ENCODE measurements around the gene EEF1A2.

The EEF1A2 gene

DNA sequence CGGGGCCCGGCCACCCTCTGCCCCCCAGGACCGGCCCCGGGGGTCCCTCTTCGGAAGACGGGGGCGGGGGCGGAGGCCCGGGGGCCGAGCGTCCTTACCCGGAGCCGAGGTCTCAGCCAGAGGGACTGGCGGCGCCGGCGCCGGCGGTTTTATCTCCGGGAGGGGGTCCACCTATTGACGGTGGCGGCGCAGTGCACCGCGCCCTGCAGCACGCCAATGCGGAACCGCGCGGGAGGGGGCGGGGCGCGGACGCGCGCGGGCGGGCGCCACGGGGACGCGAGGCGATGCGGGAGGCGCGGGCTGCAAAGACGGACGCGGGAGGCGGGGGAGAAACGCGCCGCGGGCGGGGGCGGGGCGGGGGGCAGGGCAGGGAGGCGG is at the start of gene EEF1A2:
Gene EEF1A2, minus strand, starts transcription at position 124 of the 378 bp plus-strand sequence. CDS start 1,320 bp downstream, outside the sequence.
- TF ChIP-seq ARNTL (CRISPR knock-in tag; IDR thresholded peaks at IDR 0.05; ENCODE audit: borderline replicate concordance, low read depth) (no peak), ZC3H10 (CRISPR knock-in tag; IDR thresholded peaks at IDR 0.05) (no peak), PPARA (CRISPR knock-in tag; IDR thresholded peaks at IDR 0.05; ENCODE audit: borderline replicate concordance) (no peak), CSDC2 (CRISPR knock-in tag; IDR thresholded peaks at IDR 0.05) (no peak), ZNF565 (CRISPR knock-in tag; conservative IDR thresholded peaks at IDR 0.05; ENCODE audit: low read depth) (no peak), GLIS3 (CRISPR knock-in tag; IDR thresholded peaks at IDR 0.05) (no peak), ZFP3 (CRISPR knock-in tag; IDR thresholded peaks at IDR 0.05) (no peak), TOX (CRISPR knock-in tag; IDR thresholded peaks at IDR 0.05; ENCODE audit: borderline replicate concordance) (no peak), ZFP30 (CRISPR knock-in tag; IDR thresholded peaks at IDR 0.05) (no peak), ZNF70 (CRISPR knock-in tag; IDR thresholded peaks at IDR 0.05) (no peak), ISL1 (CRISPR knock-in tag; IDR thresholded peaks at IDR 0.05) (no peak), BACH2 (CRISPR knock-in tag; IDR thresholded peaks at IDR 0.05; ENCODE audit: borderline replicate concordance) (no peak), RARB (CRISPR knock-in tag; IDR thresholded peaks at IDR 0.05) (no peak), ZNF8 (CRISPR knock-in tag; IDR thresholded peaks at IDR 0.05) (no peak)
- TF ChIP-seq, protein P1, sequence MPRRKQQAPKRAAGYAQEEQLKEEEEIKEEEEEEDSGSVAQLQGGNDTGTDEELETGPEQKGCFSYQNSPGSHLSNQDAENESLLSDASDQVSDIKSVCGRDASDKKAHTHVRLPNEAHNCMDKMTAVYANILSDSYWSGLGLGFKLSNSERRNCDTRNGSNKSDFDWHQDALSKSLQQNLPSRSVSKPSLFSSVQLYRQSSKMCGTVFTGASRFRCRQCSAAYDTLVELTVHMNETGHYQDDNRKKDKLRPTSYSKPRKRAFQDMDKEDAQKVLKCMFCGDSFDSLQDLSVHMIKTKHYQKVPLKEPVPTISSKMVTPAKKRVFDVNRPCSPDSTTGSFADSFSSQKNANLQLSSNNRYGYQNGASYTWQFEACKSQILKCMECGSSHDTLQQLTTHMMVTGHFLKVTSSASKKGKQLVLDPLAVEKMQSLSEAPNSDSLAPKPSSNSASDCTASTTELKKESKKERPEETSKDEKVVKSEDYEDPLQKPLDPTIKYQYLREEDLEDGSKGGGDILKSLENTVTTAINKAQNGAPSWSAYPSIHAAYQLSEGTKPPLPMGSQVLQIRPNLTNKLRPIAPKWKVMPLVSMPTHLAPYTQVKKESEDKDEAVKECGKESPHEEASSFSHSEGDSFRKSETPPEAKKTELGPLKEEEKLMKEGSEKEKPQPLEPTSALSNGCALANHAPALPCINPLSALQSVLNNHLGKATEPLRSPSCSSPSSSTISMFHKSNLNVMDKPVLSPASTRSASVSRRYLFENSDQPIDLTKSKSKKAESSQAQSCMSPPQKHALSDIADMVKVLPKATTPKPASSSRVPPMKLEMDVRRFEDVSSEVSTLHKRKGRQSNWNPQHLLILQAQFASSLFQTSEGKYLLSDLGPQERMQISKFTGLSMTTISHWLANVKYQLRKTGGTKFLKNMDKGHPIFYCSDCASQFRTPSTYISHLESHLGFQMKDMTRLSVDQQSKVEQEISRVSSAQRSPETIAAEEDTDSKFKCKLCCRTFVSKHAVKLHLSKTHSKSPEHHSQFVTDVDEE (CRISPR knock-in tag; IDR thresholded peaks at IDR 0.05): no peak
- TF ChIP-seq, protein P2, sequence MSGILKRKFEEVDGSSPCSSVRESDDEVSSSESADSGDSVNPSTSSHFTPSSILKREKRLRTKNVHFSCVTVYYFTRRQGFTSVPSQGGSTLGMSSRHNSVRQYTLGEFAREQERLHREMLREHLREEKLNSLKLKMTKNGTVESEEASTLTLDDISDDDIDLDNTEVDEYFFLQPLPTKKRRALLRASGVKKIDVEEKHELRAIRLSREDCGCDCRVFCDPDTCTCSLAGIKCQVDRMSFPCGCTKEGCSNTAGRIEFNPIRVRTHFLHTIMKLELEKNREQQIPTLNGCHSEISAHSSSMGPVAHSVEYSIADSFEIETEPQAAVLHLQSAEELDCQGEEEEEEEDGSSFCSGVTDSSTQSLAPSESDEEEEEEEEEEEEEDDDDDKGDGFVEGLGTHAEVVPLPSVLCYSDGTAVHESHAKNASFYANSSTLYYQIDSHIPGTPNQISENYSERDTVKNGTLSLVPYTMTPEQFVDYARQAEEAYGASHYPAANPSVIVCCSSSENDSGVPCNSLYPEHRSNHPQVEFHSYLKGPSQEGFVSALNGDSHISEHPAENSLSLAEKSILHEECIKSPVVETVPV (CRISPR knock-in tag; IDR thresholded peaks at IDR 0.05): no peak
- TF ChIP-seq, protein P3, sequence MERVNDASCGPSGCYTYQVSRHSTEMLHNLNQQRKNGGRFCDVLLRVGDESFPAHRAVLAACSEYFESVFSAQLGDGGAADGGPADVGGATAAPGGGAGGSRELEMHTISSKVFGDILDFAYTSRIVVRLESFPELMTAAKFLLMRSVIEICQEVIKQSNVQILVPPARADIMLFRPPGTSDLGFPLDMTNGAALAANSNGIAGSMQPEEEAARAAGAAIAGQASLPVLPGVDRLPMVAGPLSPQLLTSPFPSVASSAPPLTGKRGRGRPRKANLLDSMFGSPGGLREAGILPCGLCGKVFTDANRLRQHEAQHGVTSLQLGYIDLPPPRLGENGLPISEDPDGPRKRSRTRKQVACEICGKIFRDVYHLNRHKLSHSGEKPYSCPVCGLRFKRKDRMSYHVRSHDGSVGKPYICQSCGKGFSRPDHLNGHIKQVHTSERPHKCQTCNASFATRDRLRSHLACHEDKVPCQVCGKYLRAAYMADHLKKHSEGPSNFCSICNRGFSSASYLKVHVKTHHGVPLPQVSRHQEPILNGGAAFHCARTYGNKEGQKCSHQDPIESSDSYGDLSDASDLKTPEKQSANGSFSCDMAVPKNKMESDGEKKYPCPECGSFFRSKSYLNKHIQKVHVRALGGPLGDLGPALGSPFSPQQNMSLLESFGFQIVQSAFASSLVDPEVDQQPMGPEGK (CRISPR knock-in tag; IDR thresholded peaks at IDR 0.05; ENCODE audit: borderline replicate concordance): no peak
- TF ChIP-seq, protein P4, sequence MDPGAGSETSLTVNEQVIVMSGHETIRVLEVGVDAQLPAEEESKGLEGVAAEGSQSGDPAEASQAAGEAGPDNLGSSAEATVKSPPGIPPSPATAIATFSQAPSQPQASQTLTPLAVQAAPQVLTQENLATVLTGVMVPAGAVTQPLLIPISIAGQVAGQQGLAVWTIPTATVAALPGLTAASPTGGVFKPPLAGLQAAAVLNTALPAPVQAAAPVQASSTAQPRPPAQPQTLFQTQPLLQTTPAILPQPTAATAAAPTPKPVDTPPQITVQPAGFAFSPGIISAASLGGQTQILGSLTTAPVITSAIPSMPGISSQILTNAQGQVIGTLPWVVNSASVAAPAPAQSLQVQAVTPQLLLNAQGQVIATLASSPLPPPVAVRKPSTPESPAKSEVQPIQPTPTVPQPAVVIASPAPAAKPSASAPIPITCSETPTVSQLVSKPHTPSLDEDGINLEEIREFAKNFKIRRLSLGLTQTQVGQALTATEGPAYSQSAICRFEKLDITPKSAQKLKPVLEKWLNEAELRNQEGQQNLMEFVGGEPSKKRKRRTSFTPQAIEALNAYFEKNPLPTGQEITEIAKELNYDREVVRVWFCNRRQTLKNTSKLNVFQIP (CRISPR knock-in tag; IDR thresholded peaks at IDR 0.05; ENCODE audit: borderline replicate concordance, low read depth): no peak
- ATAC-seq: no peak

DNA sequence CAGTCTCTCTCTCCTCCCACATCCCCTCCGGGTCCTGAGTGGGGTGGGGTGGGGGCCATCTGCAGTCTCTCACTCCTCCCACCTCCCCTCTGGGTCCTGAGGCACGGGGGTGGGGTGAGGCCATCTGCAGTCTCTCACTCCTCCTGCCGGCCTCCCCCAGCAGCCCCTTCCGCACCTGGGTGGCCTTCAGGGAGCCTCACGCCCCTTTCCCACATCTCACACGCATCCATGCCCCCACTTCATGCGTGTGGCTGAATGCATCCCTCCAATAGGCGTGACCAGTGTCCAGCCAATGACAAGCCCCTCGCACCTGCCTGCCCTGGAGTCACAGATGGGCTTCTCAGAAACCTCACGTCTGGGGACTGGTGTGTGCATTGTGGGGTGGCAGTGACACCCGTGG is 49.7 kb upstream of the EEF1A2 start:
- ATAC-seq: no peak
- TF ChIP-seq OSR1 (CRISPR knock-in tag; IDR thresholded peaks at IDR 0.05) (no peak), RARB (CRISPR knock-in tag; IDR thresholded peaks at IDR 0.05) (no peak), BACH2 (CRISPR knock-in tag; IDR thresholded peaks at IDR 0.05; ENCODE audit: borderline replicate concordance) (no peak), TOX (CRISPR knock-in tag; IDR thresholded peaks at IDR 0.05; ENCODE audit: borderline replicate concordance) (no peak), SNAI2 (CRISPR knock-in tag; IDR thresholded peaks at IDR 0.05) (no peak), GLIS3 (CRISPR knock-in tag; IDR thresholded peaks at IDR 0.05) (no peak), ESRRG (CRISPR knock-in tag; IDR thresholded peaks at IDR 0.05) (no peak)
- TF ChIP-seq, protein P5, sequence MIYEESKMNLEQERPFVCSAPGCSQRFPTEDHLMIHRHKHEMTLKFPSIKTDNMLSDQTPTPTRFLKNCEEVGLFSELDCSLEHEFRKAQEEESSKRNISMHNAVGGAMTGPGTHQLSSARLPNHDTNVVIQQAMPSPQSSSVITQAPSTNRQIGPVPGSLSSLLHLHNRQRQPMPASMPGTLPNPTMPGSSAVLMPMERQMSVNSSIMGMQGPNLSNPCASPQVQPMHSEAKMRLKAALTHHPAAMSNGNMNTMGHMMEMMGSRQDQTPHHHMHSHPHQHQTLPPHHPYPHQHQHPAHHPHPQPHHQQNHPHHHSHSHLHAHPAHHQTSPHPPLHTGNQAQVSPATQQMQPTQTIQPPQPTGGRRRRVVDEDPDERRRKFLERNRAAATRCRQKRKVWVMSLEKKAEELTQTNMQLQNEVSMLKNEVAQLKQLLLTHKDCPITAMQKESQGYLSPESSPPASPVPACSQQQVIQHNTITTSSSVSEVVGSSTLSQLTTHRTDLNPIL (CRISPR knock-in tag; IDR thresholded peaks at IDR 0.05; ENCODE audit: low read depth): no peak

Data from SK-N-SH treated with all-trans-retinoic acid at 6 μM for 48 hours (cell line).